GM06990 (cell line): ENCODE results near the gene HAAO.

Experiments
- DNase-seq: peaks from one replicate; pipeline ENCODE4 v3.0.0-alpha.2; 2011; ENCODE audit not compliant: insufficient read length; ENCODE audit errors: extremely low read depth
- H3K27me3 ChIP-seq: replicated peaks from 2 replicates; pipeline ENCODE4 v1.6.0; 2011; ENCODE audit warnings: low read length; ENCODE audit not compliant: control insufficient read depth, insufficient read depth
- H3K36me3 ChIP-seq: 2 replicates; pipeline ENCODE4 v1.5.1; 2011; ENCODE audit warnings: low read length; ENCODE audit not compliant: control insufficient read depth, insufficient read depth
- H3K4me3 ChIP-seq: replicated peaks from 2 replicates; pipeline ENCODE4 v1.5.1; 2011; ENCODE audit warnings: low read depth, mild to moderate bottlenecking, control low read depth, low read length
- CTCF ChIP-seq: IDR thresholded peaks from 2 replicates; pipeline ENCODE4 v1.5.1; 2011; ENCODE audit warnings: low read length, control low read depth, mild to moderate bottlenecking, inconsistent platforms; ENCODE audit not compliant: insufficient read depth, poor library complexity, severe bottlenecking

HAAO gene

GRCh38 chr2:42792583-42793333 is at the start of gene HAAO:
Gene HAAO, minus strand, starts transcription at chr2:42792583. Its CDS starts 47 bp downstream, at chr2:42792536.
- Histone ChIP-seq H3K27me3 (no peaks in the 10 kb centered on the region), H3K4me3 (peak within 1 kb of the TSS; percentile 89), H3K36me3 (peaks cover 3% of the 10 kb centered on the region)
- DNase-seq = peak; percentile 73
- TF ChIP-seq CTCF = peak; percentile 34

DNA sequence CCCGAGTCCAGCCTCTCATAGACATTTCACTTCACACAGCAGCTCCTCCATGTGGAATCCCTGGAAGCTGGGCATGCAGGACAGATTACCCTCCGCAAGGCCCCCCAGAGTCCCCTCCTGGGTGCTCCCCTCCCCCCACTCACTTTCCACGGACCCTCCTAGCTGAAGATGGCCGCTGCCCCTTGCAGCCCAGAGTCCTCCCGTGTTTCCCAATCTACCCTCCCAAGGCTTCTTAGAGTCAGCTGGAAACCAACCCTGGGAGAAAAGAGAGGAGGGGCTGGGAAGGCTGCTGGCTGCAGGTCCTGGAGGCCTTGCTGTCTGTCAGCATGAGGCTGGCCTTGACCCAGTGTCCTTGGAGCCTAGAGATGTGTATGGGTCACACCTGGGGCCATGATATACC is 49.0 kb upstream of the HAAO start:
- Histone ChIP-seq H3K36me3 (no peaks in the 10 kb centered on the region), H3K4me3 (no peak overlapping the region), H3K27me3 (no peaks in the 10 kb centered on the region; the same call in 1 of the 2 replicates)
- TF ChIP-seq CTCF = no peak
- no peak for DNase-seq

- no peak overlapping the region for H3K4me3 ChIP-seq
- no peaks in the 10 kb centered on the region for H3K36me3 ChIP-seq
- DNase-seq = no peak
- no peaks in the 10 kb centered on the region; the same call in 1 of the 2 replicates for H3K27me3 ChIP-seq
- TF ChIP-seq CTCF = no peak
Observed at GRCh38 chr2:42840760-42841159, 48.4 kb upstream of the HAAO start.

DNA sequence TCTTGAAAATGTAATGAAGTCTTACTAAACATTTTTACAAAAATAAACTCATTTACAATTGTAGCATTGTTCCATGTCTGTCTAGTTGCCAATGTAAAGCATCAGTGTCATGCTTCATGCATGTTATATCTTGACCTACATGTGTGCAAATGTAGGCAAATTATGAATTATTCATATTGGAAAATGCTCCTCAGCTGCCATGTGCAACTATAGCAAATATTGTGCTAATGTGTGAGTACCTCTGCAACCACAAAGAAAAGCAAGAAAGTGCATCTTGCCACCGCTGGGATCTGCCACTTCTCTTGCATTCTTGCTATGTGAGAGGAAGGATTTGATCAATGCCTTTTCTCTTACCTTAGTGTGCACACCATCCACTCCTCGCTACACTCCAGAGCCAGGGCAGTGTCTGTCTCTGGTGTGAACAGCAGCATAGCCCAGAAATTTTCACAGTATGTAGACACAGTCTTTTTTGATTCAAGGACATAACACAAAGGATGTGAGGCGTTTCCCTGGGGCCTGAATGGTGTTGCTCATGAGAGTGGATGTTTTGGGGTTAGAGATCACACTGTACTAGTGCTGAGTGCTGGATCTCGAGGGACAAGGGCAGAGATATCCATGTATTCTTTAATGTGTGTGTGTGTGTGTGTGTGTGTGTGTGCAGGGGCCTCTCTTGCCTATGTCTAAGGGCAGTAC is 47.6 kb upstream of the HAAO start:
- no peak for DNase-seq
- Histone ChIP-seq H3K4me3 (no peak overlapping the region), H3K36me3 (no peaks in the 10 kb centered on the region), H3K27me3 (no peaks in the 10 kb centered on the region; the same call in 1 of the 2 replicates)
- TF ChIP-seq CTCF = no peak

DNA sequence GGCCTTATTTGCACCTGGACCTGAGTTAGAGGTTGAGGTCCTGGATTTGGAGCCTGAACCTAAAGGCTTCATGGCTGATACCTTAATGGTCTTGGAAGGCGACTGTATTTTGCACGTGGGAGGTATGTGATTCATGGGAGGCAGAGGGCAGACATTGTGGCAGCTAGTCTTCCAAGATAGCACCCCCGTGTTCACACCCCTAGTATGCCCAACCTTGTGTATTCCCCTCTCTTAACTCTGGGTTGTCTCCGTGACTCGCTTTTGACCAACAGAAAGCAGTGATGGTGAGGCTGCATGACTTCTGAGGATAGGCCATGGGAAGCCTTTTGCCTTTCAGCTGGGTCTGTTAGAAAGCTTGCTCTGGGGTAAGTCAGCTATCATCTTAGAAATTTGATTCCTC is 45.8 kb upstream of the HAAO start:
- Histone ChIP-seq H3K36me3 (no peaks in the 10 kb centered on the region), H3K27me3 (no peaks in the 10 kb centered on the region; the same call in 1 of the 2 replicates), H3K4me3 (no peak overlapping the region)
- no peak for TF ChIP-seq CTCF
- no peak for DNase-seq
